Lower leg skin (tissue), 3 donors: ENCODE data around the gene ABCA13.

ENCODE experiments used
- CTCF ChIP-seq, 3 donors: fragments of 450-650 bp; IDR thresholded peaks; one replicate each; pipeline ENCODE4 v1.5.1; 2016; ENCODE audit warnings: antibody characterized with exemption in 3 of 3, mild to moderate bottlenecking in 3 of 3, moderate library complexity in 2 of 3
- POLR2A ChIP-seq, 2 donors: fragments of 450-650 bp; IDR thresholded peaks; one replicate each; pipeline ENCODE4 v1.6.1; 2016 to 2017; ENCODE audit warnings: antibody characterized with exemption in 2 of 2, mild to moderate bottlenecking in 1 of 2, moderate library complexity in 1 of 2

GRCh38 chr7:48193421-48193820, 22.2 kb downstream of the ABCA13 start:
- TF ChIP-seq POLR2A (IDR thresholded peaks at IDR 0.05) = no peak
- no peak for TF ChIP-seq CTCF (IDR thresholded peaks at IDR 0.05)
